NCI-H1436 treated with DMSO at 0.1 percent for 48 hours (cell line): Measurements from ENCODE around the gene PSMA6.
"Not testable (repeated sequence)": the region's sequence is repeated elsewhere in the genome, so short reads cannot be mapped to it uniquely, and the experiment has no call there.

Experiments used
- DNase-seq: peaks from one replicate; lab custom pipeline; 2025; lab: John Stamatoyannopoulos, UW

The PSMA6 gene

GRCh38 chr14:35320472-35320871, 28.3 kb downstream of the PSMA6 start:
- no peak for DNase-seq

- DNase-seq, result no peak
Measured at GRCh38 chr14:35326375-35326774, 34.2 kb downstream of the PSMA6 start.

DNA sequence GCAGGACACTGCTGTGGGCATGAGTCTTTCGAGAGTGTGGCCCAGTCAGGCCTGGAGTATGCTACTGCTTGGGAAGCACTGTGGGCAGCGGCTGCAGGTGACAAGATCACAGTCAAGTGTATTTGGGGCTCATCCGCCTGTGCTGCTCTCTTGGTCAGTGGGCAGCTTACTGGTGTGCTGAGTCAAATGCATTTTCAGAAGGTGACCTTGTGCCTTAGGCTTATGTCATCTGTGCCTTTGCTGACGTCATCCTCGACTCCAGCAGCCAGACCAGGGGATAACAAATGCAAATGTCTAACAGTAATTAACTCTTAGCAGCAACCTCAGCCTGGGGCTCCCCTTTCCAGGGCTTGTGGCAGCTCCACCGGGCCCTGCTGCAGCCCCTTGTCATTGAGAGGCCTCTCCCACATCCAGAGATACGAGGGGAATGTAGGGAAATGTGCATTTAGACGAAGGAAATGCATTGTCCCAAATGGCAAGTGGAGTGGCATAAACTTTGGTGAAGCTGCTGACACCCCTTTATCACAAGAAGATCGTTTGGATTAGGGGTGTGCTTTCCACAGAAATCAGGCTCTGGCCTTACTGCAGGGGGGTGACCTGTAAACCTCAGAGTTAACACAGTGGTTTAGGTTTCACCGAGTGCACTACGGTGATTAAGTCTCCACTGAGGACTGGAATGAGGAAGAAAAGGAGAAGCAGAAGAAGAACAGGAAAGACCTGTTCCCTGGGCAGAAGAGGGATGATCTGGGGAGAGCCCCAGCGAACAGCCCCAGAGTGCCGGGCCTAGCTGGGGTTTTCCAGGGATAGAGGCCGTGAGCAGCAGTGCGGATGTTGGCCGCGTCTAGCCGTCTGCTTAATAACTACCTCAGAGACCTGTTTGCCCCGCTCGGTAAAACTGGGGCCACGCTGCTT, 39.7 kb downstream of the PSMA6 start:
- DNase-seq, result no peak

GRCh38 chr14:35332517-35333263, 40.5 kb downstream of the PSMA6 start:
- DNase-seq, result no peak

- DNase-seq, result no peak
Measured at GRCh38 chr14:35333264-35333730, 41.1 kb downstream of the PSMA6 start.

DNA sequence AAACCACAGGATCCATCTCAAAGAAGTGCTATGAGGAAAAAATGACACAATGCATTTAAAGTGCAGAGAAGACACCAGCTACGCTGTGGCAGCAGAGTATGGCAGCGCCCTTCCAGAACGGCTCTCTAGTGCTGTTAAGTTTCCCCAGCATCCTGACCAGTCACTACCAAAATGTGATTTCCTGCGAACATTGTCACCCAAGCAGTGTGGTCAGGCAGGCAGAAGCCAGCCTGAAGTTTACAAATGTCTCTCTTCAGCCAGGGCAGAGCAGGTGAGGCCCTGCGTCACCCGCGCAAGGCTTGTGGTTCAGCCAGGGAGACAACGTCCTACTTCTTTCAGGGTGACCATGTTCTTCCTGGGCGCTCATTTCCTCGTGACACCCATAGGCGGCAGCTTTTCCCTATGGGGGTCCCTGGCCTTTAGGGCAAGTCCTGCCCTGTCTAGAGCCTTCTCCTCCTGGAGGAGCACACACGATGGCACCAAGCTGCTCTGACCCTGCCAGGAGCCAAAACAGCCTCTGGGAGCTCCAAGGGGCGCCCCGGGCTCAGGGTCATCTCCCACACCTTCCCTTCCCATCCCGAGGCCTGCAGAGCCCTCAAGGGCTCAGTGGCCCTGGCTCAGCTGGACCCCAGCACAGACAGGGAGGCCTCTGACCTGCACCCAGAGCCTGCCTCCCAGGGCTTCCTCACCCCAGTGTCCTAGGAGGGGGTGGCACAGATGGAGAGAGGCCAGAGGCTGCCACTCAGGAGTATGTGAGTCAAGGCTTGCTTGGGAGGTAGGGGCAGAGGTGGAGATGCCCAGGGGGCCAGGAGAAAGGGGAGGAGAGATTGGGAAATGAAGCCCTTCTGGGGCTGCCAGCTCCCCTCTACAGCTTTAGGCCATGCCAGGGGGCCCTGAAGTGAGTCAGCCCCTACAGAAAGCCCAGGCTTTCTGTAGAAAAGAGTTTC, 41.9 kb downstream of the PSMA6 start:
- no peak for DNase-seq

- DNase-seq, result no peak
Measured at GRCh38 chr14:35335388-35336092, 43.4 kb downstream of the PSMA6 start.

DNA sequence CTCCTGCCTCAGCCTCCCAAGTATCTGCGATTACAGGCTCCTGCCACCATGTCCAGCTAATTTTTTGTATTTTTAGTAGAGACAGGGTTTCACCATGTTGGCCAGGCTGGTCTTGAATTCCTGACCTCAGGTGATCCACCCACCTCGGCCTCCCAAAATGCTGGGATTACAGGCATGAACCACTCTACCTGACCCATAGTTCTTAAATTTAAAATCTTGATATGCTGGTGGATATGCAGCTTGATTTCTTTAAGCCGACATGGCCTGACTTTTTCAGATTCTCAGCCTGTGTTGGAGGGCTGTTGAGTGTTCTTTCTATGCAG, 44.0 kb downstream of the PSMA6 start:
- not testable (repeated sequence) for DNase-seq

DNA sequence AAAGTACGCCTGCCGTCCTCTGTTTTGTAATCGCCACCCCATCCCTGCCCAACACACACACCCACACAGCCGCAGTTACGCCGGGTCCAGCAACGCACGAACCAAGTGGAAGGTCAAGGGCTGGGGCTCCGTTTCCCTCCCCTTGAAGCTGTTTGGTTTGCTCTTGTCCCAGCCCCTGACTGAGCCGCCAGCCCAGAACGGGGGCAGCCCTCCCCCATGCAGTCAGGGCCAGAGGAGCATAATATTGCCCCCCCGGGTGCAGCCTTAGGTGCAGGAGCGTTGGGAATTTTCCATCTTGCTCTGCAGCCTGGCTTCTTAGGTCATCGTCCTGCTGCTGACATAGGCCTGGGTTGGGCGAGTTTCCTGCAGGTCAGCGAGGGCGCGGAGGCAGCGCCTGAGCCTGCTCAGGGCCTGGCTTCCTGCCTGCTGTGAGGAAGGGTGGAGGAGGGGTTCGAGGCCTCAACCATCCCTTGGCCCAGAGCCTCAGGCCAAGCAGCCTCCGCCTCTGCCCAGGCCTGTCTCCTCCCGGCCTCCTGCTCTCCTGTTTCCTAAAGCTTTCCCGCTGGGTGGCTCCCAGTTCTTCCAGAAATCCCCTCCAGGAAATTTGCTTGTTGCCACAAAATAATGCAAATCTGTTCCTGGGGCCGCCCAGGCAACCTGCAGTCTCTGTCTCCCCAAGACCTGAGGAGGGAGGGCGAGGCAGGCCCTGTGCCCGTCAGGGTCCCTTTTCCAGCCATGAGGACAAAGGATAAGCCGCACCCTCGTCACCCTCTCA, 44.5 kb downstream of the PSMA6 start:
- DNase-seq, result no peak

DNA sequence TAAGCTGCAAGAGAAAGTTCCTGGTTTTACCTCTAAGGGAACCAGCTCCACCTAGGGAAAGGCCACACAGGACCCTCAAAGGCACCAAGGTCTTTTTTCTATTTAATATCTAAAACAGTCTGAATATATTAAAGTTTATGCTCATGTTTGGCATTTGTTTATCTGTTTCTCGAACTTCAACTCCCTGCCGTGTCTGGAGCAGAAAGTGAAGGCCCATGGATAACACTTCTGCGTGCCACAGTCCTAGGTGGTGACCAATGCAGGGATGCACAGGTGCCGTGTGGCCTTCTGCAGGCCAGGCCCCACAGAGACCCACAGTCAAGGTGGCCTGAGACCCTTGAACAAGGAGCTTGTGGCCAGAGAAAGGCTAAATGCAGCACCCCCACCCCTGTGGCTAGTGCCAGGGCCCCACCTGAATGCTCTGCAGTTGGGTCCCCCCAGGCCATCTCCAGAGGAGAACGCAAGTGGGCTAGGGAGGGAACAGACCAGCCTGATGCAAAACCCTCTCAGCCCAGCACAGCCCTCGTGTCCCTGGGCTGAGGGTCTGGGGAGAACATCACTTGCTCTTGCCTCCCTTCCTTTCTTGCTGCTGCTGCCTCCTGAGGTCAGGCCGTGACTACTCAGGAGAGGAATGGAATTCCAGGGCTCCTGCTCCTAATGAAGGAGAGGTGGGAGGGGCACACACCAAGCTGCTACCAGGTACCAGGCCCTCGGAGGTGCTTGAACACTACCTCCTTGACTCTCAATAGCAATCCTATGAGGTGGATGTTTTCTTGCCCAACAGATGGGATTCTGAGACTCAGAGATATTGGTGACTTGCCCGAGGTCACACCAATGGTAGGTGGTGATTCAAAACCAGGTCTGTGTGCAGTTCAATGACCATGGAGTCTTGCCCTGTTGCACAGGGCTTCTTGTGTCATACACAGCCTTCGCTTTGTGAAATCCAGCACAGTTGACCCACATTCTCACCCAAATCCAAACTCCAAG, 45.4 kb downstream of the PSMA6 start:
- no peak for DNase-seq

GRCh38 chr14:35338731-35339405, 46.7 kb downstream of the PSMA6 start:
- no peak for DNase-seq

- DNase-seq, result no peak
Measured at GRCh38 chr14:35339761-35340406, 47.7 kb downstream of the PSMA6 start.

GRCh38 chr14:35340616-35341453, 48.7 kb downstream of the PSMA6 start:
- no peak for DNase-seq

- DNase-seq, result no peak
Measured at GRCh38 chr14:35341454-35341750, 49.2 kb downstream of the PSMA6 start.

DNA sequence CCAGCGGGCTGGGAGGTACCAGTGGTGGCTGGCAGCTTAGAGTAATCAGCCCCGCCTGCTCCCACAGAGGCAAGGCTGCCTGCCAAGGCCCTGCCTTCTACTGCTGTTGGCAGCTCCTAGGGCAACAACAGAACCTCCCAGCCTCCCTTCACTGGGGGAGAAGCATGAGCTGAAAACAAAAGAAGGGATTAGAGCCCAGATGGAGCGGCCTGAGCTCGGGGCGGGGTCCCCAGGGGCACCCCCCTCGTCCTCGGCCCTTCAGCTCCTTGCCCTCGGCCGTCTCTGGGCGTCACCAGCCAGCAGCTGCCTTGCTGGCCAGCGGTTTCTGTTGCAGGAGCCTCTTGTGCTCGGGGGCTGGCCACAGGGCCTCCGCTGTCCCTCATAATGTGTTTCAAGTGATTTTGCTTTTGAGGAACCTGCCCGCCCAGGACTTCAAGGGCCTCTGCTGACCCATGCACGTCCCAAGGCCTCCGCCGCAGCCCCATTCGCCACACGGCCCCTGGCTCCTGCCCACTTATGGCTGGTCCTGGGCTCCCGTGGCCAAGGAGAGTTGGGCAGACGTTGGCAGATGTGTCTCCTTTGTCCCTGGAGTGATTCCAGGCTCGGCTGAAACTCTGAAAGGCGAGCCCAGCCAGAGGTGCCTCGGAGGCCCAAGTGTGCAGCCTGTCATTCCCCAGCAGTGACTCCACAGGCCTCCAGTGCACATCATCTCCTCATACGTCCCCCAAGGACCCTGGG, 49.7 kb downstream of the PSMA6 start:
- DNase-seq, result peak; percentile 67

DNA sequence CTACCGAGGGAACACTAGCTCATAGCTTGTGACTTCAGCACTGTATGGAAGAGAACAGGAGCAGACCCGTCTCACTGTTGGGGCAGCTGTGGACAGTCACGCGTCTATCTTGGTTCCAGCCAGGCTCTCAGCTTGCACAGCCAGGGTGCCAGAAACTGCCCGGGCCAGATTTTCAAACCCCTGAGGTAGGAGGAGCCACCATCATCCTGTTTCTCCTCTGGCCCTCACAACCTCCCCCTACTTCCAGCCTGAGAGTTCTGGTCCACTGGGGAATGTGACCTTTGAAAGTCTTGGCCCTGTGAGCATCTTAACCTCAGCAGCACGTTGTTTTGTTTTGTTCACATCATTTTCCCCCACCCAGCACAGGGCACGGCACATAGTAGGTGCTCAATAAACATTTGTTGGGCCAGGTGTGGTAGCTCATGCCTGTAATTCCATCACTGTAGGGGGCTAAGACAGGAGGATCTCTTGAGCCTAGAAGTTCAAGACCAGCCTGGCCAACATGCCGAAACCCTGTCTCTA, 50.4 kb downstream of the PSMA6 start:
- no peak for DNase-seq

GRCh38 chr14:35343702-35344101, 51.5 kb downstream of the PSMA6 start:
- DNase-seq, result no peak
